GDM1 (cell line): Measurements from ENCODE around the gene ABCE1.
A peak's percentile ranks its signal among the peaks of the same experiment; 100 is the strongest.

ENCODE experiments used
- DNase-seq: peaks from one replicate; lab custom pipeline; 2025; lab: John Stamatoyannopoulos, UW

Gene ABCE1

GRCh38 chr4:145097821-145098674 is at the start of gene ABCE1, which contains the start of gene ANAPC10:
Gene ABCE1, plus strand, starts transcription at chr4:145098311. Its CDS starts 6,102 bp downstream, at chr4:145104413.
Gene ANAPC10, minus strand, starts transcription at chr4:145098196. Its CDS starts 2,097 bp downstream, at chr4:145096099.
- DNase-seq, result peak; percentile 95

- DNase-seq, result no peak
These were observed 49.3 kb upstream of the ABCE1 start for GRCh38 chr4:145048817-145049216.

GRCh38 chr4:145049241-145049640 is 48.9 kb upstream of the ABCE1 start:
- no peak for DNase-seq

GRCh38 chr4:145055533-145056257 is 42.4 kb upstream of the ABCE1 start:
- DNase-seq, result no peak

GRCh38 chr4:145056325-145057130 is 41.6 kb upstream of the ABCE1 start:
- no peak for DNase-seq

- no peak for DNase-seq
These were observed 39.9 kb upstream of the ABCE1 start for GRCh38 chr4:145058256-145058655.

- DNase-seq, result peak; percentile 14
These were observed 36.7 kb upstream of the ABCE1 start for GRCh38 chr4:145061318-145061920.

- no peak for DNase-seq
These were observed 32.0 kb upstream of the ABCE1 start for GRCh38 chr4:145066063-145066501.

GRCh38 chr4:145069361-145069760 is 28.8 kb upstream of the ABCE1 start:
- DNase-seq, result no peak

- no peak for DNase-seq
These were observed 26.6 kb upstream of the ABCE1 start for GRCh38 chr4:145071560-145071959.

- DNase-seq, result no peak
These were observed 22.2 kb upstream of the ABCE1 start for GRCh38 chr4:145075742-145076468.

GRCh38 chr4:145076469-145076855 is 21.6 kb upstream of the ABCE1 start:
- no peak for DNase-seq

GRCh38 chr4:145081756-145082155 is 16.4 kb upstream of the ABCE1 start:
- no peak for DNase-seq

GRCh38 chr4:145083891-145084605 is 14.1 kb upstream of the ABCE1 start:
- DNase-seq, result no peak

- no peak for DNase-seq
These were observed 7.7 kb upstream of the ABCE1 start for GRCh38 chr4:145090380-145090779.

GRCh38 chr4:145093638-145094037 is 4.5 kb upstream of the ABCE1 start:
- no peak for DNase-seq

- no peak for DNase-seq
These were observed 735 bp upstream of the ABCE1 start for GRCh38 chr4:145097331-145097820.

- DNase-seq, result no peak
These were observed 545 bp downstream of the ABCE1 start for GRCh38 chr4:145098675-145099037.

- no peak for DNase-seq
These were observed 1.5 kb downstream of the ABCE1 start for GRCh38 chr4:145099653-145100052.

- DNase-seq, result no peak
These were observed 3.0 kb downstream of the ABCE1 start for GRCh38 chr4:145101091-145101490.
